Central memory CD4-positive, alpha-beta T cell (primary cell): ENCODE measurements around the gene KRT76.
"Not testable (repeated sequence)": the region's sequence is repeated elsewhere in the genome, so short reads cannot be mapped to it uniquely, and the experiment has no call there.

Experiments
- DNase-seq: peaks from one replicate; pipeline ENCODE4 v3.0.0; 2022

The KRT76 gene

GRCh38 chr12:52779914-52780313 is 2.8 kb upstream of the KRT76 start:
- DNase-seq: no peak

- DNase-seq: no peak
Measured at GRCh38 chr12:52778833-52779232, 1.7 kb upstream of the KRT76 start.

GRCh38 chr12:52777566-52777965 is 421 bp upstream of the KRT76 start:
- no peak for DNase-seq

- no peak for DNase-seq
Measured at GRCh38 chr12:52776435-52776834, 710 bp downstream of the KRT76 start.

GRCh38 chr12:52774629-52775250 is 2.4 kb downstream of the KRT76 start:
- DNase-seq: no peak

GRCh38 chr12:52772772-52773171 is 4.4 kb downstream of the KRT76 start:
- DNase-seq: no peak

- no peak for DNase-seq
Measured at GRCh38 chr12:52772188-52772587, 5.0 kb downstream of the KRT76 start.

GRCh38 chr12:52771505-52771904 is 5.6 kb downstream of the KRT76 start:
- no peak for DNase-seq

- DNase-seq: no peak
Measured at GRCh38 chr12:52771088-52771487, 6.1 kb downstream of the KRT76 start.

GRCh38 chr12:52769946-52770345 is 7.2 kb downstream of the KRT76 start:
- no peak for DNase-seq

- no peak for DNase-seq
Measured at GRCh38 chr12:52769354-52769753, 7.8 kb downstream of the KRT76 start.

GRCh38 chr12:52768479-52769200 is 8.5 kb downstream of the KRT76 start:
- DNase-seq: no peak

GRCh38 chr12:52767427-52767826 is 9.7 kb downstream of the KRT76 start:
- DNase-seq: no peak

- DNase-seq: no peak
Measured at GRCh38 chr12:52767020-52767379, 10.1 kb downstream of the KRT76 start.

- no peak for DNase-seq
Measured at GRCh38 chr12:52766351-52767019, 10.7 kb downstream of the KRT76 start.

- no peak for DNase-seq
Measured at GRCh38 chr12:52765702-52766101, 11.4 kb downstream of the KRT76 start.

GRCh38 chr12:52763991-52764390 is 13.2 kb downstream of the KRT76 start:
- no peak for DNase-seq

- no peak for DNase-seq
Measured at GRCh38 chr12:52763036-52763659, 14.0 kb downstream of the KRT76 start.

- DNase-seq: no peak
Measured at GRCh38 chr12:52761802-52762201, 15.3 kb downstream of the KRT76 start.

GRCh38 chr12:52761218-52761617 is 15.9 kb downstream of the KRT76 start:
- not testable (repeated sequence) for DNase-seq

- no peak for DNase-seq
Measured at GRCh38 chr12:52760623-52761022, 16.5 kb downstream of the KRT76 start.

GRCh38 chr12:52759695-52760094 is 17.4 kb downstream of the KRT76 start:
- no peak for DNase-seq

GRCh38 chr12:52759218-52759617 is 17.9 kb downstream of the KRT76 start:
- DNase-seq: no peak
